Jurkat, Clone E6-1 (cell line): ENCODE data around the gene NBEA.

ENCODE experiments used
- DNase-seq: peaks from one replicate; pipeline ENCODE4 v3.0.0-alpha.2; 2011; ENCODE audit warnings: low read depth, low spot score
- H3K4me3 ChIP-seq: 2 replicates; pipeline ENCODE4 v1.5.1; 2011; ENCODE audit warnings: mild to moderate bottlenecking, low read length, control low read depth, moderate library complexity

Gene NBEA

GRCh38 chr13:35698911-35699576 is 757.0 kb downstream of the NBEA start:
- H3K4me3 ChIP-seq: no peak overlapping the region
- DNase-seq: no peak

DNA sequence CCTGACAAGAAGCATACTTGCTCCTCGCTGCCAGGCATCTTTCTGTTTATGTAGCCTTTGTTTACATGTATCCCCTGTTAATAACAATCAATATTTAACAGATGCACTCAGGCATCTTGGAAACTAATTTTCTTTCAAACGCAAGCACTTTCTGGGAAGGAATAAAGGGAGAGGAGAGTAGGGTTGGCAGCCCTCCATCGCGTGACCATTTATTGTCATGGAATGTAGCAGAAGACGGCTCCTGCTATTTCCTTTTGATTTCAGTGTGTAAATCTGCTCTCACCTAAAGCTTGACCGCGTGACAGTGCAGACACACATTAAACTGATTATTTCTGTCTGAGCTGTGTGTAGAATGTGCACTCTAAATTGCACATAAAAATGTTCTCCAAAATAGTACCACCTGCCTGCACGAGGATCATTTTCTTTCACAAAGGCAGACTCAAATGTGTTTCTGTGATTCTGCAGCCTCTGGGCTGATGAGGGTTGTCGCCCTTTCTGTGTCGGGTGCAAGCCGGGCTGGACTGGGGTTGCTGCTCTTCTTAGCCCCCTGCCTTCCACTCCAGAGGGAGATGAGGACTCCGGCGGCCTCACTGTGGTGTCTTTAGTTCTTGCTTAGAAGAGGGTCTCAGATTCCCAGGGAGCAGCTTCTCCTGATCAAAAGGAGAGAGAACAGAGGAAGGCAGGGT is 757.9 kb downstream of the NBEA start:
- no peak overlapping the region for H3K4me3 ChIP-seq
- DNase-seq: no peak

DNA sequence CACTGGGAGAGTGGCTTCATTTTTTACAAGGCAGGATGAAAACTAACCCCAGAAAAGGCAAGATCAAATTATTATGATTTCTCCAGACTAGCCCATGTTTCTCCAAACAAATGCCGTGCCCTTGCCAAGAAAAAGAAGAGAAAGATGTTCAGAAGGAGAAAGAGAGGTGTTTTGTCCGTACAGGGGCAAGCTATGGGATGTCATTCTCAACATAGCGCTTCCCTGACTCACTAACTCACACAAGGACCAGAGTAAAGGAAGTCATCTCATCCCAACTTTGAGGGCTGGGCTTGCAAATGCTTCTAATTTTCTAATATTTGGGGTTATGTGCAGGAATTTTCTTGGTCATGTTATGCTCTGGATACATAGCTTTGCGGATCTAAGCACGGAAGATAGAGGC is 758.6 kb downstream of the NBEA start:
- H3K4me3 ChIP-seq: no peak overlapping the region
- no peak for DNase-seq

GRCh38 chr13:35702316-35702715 is 760.2 kb downstream of the NBEA start:
- H3K4me3 ChIP-seq: no peak overlapping the region
- DNase-seq: no peak

GRCh38 chr13:35703061-35703460 is 761.0 kb downstream of the NBEA start:
- no peak for DNase-seq

GRCh38 chr13:35704331-35704730 is 762.3 kb downstream of the NBEA start:
- DNase-seq: no peak
- H3K4me3 ChIP-seq: no peak overlapping the region

More at GRCh38 chr13:35703061-35703460, 761.0 kb downstream of the NBEA start:
- H3K4me3 ChIP-seq: no peak overlapping the region

DNA sequence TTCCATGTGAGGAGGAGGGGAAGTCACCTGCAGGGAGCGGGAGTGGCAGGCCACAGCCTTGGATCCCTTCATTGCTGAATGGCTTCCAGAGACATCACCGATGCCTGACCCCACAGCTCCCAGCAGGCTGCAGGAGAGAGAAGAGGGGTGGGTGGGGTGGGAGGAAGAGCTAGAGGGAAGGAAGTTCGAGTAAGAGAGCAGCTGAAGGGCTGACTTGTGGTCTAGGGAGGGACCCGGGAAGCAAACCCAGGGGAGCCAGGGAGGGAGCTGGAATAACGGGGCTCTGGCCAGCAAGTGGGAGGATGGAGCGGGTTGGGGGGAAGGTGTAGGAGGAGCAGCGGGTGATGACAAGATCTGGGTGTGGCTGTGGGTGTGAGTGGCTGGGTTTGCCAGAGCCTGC is 764.2 kb downstream of the NBEA start:
- no peak for DNase-seq
- no peak overlapping the region for H3K4me3 ChIP-seq

DNA sequence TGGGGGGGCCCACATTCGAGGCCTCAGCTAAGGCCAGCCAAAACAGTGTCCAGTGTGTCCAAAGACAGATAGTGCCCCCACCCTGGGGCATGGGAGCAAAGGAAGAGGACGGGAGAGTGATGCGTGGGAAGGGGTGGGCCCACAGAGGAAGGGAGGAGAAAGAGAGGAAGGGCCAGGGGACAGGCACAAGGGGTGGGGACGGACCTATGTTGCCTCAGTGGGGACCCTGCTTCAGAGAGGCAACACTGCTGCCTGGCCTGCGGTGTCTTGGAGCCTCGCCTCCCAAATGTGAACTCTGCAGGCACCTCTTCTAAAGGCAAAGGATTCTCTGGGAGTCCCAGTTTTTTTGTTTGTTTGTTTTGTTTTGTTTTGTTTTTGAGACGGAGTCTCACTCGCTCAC is 764.7 kb downstream of the NBEA start:
- DNase-seq: no peak
- no peak overlapping the region for H3K4me3 ChIP-seq

GRCh38 chr13:35711909-35712308 is 769.8 kb downstream of the NBEA start:
- DNase-seq: no peak

GRCh38 chr13:35712907-35713761 is 771.1 kb downstream of the NBEA start:
- no peak for DNase-seq
- no peak overlapping the region for H3K4me3 ChIP-seq

More at GRCh38 chr13:35711909-35712308, 769.8 kb downstream of the NBEA start:
- no peak overlapping the region for H3K4me3 ChIP-seq

DNA sequence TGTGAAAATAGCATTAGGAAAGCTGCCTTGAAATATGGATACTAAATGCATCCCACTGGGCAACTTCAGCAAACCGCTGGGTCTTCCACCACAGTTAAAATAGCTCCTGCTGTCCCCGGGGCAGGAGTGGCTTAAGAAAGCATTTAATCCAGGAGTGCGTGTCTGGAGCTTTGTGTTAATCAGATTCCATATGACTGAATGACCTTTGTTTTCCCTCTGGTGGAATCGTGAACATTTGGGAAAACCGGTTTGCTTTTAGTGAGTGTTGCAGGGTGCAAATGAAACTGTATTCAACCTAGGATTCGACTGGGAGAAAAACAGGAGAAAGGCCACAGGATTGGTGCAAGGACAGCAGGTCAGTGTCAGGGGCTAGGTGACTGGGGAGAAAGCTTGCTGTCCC is 772.1 kb downstream of the NBEA start:
- H3K4me3 ChIP-seq: no peak overlapping the region
- no peak for DNase-seq

DNA sequence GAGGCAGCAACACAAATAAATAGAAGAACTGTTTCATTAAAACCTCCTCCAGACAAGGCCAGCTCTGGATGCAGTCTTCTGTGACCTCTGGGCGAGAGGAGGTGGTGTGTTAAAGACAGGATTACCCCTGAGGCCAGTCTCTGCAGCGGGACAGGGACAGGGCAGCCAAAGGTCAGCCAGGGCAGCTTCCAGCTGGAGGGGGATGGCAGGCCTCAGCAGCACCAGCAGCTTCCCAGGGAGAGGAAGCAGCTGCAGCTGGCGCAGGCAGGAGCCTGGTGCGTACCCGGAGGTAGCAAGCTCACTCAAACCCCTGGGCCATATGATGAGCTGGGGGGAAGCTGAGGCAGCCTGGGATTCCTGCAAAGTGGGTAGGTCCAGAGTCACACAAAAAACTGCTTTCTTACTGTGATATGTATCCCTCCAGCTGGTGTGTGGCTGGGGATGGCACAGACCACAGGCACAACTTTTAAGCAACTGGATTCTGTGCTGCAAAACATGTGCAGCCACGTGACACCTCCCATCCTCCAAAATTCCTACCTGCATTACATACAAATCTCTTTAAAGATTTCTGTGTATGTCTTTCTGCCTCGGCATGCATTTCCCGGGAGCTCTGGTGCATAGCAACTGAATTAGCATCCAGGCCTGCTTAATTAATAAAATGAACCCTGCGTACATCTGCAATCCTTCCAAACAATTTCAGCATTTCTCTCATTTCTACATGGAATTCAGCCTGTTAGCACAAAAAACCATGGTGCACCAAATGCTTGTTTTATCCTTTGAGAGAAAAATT is 772.7 kb downstream of the NBEA start:
- no peak for DNase-seq
- H3K4me3 ChIP-seq: no peak overlapping the region

DNA sequence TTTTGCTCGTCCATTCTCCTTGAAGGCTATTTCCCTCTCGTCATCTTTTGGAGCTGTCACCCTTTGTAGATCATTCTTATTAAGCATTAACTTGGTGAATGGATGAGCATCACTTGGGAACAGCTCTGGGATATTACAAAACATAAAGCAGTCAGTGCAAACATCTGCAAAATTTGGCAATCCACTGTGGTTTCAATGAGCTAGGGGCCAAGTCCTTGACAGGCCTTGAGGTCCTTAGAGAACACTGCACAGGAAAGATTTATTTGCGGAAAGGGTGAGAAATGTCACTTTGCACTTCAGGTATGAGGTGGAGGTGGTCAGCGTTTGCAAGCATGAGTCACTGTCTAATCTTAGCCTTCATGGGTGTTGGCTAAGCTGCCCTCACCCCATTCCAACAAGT is 774.1 kb downstream of the NBEA start:
- no peak for DNase-seq
- no peak overlapping the region for H3K4me3 ChIP-seq

DNA sequence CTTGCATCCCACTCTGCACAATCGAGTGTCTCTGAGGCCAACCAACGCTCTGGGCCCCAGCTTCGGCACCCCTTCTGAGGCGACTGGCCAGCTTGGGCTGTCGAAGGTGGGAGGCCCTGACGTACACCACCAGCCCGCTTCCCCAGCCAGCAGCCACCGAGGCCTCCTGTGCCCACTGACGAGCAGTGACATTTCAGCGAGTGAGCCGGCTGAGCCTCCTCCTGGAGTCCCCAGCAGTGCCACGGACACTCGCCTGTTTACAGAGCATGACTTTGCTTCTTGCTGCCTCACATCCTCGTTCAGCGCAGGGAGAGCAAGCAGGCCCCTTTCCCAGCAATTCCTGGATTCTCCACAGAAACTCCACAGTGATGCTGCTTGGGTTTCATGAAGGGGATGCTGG is 774.7 kb downstream of the NBEA start:
- H3K4me3 ChIP-seq: no peak overlapping the region
- no peak for DNase-seq

GRCh38 chr13:35718084-35718483 is 776.0 kb downstream of the NBEA start:
- no peak overlapping the region for H3K4me3 ChIP-seq
- no peak for DNase-seq

DNA sequence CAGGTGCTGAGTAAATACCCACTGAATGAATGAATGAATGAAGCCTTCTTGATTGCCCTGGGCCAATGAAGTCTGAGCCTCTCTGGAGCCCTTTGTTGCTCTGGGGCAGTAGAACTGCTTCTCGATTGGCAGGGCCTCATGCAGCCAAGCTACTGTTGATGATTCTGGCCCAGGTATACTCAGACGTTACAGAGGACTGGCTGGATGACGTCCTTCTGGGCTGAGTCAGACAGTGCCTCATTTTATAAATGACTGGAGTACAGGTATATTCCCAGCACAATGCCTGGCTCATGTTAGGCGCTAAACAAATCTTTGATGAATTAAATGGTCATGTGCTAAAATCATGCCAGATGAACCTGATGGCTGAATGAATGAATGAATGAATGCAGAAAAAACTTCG is 778.2 kb downstream of the NBEA start:
- no peak for DNase-seq

DNA sequence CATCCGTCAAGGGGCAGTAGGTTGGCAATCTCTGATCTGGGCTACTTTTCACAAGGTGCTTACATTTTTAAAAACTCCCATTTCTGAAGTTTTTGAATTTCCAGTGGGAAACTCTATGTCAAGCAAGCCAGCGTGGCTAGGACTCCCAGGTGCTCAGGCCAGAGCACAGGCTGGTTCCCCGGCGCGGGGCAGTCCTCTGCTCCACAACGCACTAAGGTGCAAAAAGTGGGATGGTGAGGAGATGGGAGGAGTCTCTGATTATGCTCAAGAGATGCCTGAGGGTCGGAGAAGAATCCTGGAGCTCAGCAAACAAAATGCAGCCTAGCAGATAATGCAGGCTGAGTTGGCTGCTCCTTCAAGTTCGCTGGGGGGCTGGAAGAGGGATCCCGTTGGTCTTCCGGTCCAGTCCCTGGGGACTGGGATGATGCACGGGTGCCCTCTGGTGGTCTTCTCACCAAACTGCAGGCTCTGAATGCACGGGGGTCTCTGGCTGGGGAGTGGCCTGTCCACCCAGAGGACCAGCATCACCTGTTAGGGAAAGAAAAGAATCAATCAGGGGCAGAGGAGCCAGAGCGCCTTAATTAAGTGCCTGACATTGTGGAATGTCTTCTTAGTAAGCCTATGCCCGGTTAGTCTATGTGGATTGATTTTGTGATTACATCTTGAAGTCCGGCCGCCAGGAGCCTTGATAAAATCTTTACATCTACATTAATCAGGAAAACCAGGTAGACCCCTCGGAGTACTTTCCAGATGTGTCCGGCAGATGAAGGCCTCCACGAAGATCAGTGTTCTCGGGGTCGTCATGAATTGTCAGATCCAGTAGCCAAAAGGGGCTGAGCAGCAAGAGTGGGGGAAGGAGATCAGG is 778.9 kb downstream of the NBEA start:
- peak; percentile 14 for DNase-seq

More for the DNA sequence above, 778.2 kb downstream of the NBEA start:
- H3K4me3 ChIP-seq: no peak overlapping the region

More for the DNA sequence above, 778.9 kb downstream of the NBEA start:
- no peak overlapping the region for H3K4me3 ChIP-seq
